Astrocyte of the cerebellum (primary cell): ENCODE data around the gene RTN4R.

Source experiments
- DNase-seq: peaks from one replicate; pipeline ENCODE4 v3.0.0-alpha.2; 2011; ENCODE audit warnings: low read depth
- H3K4me3 ChIP-seq: 2 replicates; pipeline ENCODE4 v1.5.1; 2011; ENCODE audit warnings: mild to moderate bottlenecking, low read depth, low read length, moderate library complexity
- in situ Hi-C: cut with HindIII; loops from 2 replicates; pipeline ENCODE4 v1.10.0; 2017; ENCODE audit warnings: low sequenced_read_pairs
- TF ChIP-seq, protein P1 (sequence below): IDR thresholded peaks from 2 replicates; pipeline ENCODE4 v1.5.1; 2012; ENCODE audit warnings: low read length, low read depth, moderate library complexity, mild to moderate bottlenecking; ENCODE audit errors: missing control alignments

RTN4R gene

GRCh38 chr22:20194681-20195593 lies 73.2 kb downstream of the RTN4R start:
- H3K4me3 ChIP-seq, result no peak overlapping the region
- in situ Hi-C loops, result no loop called here
- TF ChIP-seq, protein P1, sequence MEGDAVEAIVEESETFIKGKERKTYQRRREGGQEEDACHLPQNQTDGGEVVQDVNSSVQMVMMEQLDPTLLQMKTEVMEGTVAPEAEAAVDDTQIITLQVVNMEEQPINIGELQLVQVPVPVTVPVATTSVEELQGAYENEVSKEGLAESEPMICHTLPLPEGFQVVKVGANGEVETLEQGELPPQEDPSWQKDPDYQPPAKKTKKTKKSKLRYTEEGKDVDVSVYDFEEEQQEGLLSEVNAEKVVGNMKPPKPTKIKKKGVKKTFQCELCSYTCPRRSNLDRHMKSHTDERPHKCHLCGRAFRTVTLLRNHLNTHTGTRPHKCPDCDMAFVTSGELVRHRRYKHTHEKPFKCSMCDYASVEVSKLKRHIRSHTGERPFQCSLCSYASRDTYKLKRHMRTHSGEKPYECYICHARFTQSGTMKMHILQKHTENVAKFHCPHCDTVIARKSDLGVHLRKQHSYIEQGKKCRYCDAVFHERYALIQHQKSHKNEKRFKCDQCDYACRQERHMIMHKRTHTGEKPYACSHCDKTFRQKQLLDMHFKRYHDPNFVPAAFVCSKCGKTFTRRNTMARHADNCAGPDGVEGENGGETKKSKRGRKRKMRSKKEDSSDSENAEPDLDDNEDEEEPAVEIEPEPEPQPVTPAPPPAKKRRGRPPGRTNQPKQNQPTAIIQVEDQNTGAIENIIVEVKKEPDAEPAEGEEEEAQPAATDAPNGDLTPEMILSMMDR, result no peak
- no peak for DNase-seq

- H3K4me3 ChIP-seq, result no peak overlapping the region
These were observed 74.2 kb downstream of the RTN4R start for GRCh38 chr22:20193761-20194494.

DNA sequence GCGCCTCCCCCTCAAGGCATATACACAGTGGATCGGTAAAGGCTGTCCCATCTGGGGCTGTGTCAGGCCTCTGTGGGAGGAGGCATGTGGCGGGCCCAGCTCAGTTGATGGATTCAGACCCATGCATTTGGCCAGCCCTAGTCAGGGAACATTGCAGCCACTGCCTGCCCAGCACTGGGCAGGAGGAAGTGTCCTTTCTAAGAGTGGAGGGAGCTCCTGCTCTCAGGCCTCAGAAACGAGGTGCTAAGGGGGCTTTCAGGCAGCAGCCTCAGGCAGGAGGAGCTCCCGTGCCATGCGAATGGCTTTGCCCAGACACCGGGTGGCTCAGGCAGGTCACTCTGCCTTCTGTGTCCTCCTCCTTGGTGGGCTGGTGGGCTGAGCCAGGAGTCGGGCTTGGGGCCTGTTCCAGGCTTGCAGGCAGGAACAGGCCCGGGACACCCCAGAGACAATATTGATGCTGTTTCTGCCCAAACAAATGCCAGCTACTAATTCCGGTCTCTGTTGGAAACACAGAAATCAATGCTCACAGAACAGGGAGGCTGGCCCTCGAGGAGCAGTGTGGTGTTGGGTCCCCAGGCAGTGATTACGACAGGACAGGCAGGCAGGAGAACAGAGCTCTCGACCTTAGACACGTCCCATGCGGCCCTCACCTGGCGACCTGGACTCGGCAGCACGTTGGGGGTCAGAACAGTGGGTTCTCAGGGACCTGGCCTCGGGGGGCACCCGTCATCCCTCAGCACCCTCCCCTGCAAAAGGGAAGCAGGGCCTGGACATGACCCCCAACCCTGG lies 75.0 kb downstream of the RTN4R start:
- no peak overlapping the region for H3K4me3 ChIP-seq
- in situ Hi-C loops, result no loop called here
- TF ChIP-seq, protein P1, result no peak
- DNase-seq, result no peak

More at GRCh38 chr22:20193761-20194494, 74.2 kb downstream of the RTN4R start:
- DNase-seq, result no peak
- TF ChIP-seq, protein P1, result no peak
- in situ Hi-C loops, result no loop called here

DNA sequence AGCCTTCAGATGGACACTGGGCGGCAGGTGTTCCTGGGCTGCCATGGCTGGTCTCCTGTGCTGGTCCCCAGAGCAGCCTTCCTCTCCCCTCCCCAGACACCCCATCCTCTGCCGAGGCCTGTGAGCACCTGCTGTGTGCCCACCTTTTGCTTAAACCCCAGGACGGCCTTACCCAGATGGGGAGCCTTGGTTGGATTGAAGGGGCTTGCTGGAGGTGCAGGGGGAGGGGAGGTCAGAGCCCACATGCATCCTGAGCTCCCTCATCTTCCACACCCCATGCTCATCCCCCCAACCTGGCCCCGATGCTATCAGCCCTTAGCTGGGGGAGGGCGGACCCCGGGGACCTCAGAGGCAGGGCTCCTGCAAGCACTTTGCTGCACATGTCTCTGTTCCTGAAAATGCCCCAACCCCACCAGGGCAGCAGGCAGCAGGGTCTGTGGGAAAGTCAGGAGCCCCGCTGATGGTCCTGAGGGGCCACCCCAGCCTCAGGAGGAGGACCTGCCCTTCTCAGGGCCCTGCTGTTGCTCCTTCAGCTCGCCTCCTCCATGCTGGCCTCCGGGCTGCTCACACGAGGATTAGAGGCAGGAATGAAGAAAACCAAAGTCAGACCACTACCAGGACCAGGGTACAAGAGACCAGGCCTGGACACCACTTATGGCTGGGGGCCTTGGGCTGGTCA lies 75.7 kb downstream of the RTN4R start:
- in situ Hi-C loops, result no loop called here

DNA sequence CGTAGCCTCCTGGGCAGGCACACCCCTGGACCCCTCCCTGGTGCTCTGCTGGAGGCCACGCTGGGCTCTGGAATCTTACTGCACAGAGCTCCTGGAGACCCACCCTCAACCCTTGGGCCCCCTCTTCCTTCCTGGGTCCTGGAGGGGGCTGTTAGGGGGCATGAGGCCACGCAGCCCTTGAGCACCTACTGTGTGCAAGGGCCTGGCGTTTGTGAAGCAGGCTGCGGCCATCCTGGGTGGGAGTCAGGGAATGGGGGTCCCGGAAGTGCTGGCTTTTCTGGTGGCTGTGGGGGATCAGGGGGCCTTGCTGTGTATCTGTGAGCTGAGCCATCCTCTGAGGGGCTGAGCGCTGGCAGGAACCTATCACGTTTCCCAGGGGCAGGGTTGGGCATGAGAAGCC lies 76.3 kb downstream of the RTN4R start:
- TF ChIP-seq, protein P1, result no peak
- H3K4me3 ChIP-seq, result no peak overlapping the region
- in situ Hi-C loops, result no loop called here
- DNase-seq, result no peak

More for the DNA sequence above, 75.7 kb downstream of the RTN4R start:
- H3K4me3 ChIP-seq, result no peak overlapping the region
- TF ChIP-seq, protein P1, result no peak
- no peak for DNase-seq
